Retinal pigment epithelial cell (primary cell): ENCODE data around the gene BARD1.
"Not testable (repeated sequence)": the region's sequence is repeated elsewhere in the genome, so short reads cannot be mapped to it uniquely, and the experiment has no call there.

ENCODE experiments used
- DNase-seq: peaks from one replicate; pipeline ENCODE4 v3.0.0-alpha.2; 2010; ENCODE audit warnings: low read depth
- H3K4me3 ChIP-seq: 2 replicates; pipeline ENCODE4 v1.5.1; 2011; ENCODE audit warnings: mild to moderate bottlenecking, low read length, control low read depth, moderate library complexity
- CTCF ChIP-seq: conservative IDR thresholded peaks from 2 replicates; pipeline ENCODE4 v1.5.1; 2011; ENCODE audit warnings: low read depth, low read length, control low read depth, inconsistent platforms

Gene BARD1

GRCh38 chr2:214713080-214713830 lies 96.2 kb downstream of the BARD1 start:
- TF ChIP-seq CTCF, result no peak
- no peak overlapping the region for H3K4me3 ChIP-seq
- DNase-seq, result no peak

DNA sequence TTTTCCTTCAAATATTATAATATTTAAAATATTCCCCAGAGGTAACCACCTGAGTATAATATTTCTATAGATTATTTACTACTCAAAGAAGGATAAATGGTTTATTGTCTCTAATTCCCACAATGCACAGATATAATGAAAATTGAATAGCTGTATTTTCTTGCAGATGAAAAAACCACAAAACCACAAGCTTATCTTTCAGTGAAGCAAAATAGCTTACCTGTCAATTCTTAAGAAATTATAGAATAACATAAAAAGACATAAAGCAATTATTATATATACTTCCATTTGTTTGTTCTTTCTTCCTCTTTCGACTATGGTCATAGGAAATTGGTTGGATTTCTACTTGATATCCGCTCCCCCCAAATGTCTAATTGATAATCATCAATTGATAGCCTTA lies 98.8 kb downstream of the BARD1 start:
- H3K4me3 ChIP-seq, result no peak overlapping the region
- DNase-seq, result no peak

DNA sequence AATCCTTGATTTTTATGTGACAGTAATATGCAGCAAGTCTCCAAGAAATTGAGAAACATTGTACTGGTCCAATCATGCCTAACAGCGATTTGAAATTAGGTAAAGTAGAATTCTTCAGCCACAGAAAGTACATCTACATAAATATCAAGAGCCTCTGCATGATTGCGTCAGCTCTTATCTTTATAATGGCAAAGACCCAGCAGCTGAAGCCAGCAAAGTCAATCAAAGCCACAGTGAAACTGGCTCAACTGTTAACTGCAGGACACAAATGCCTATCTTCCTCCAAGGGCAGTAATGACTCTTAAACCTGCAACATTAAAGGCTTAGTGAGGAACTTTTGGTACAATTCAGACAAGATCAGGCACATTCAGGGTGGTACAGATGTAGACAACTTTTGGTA lies 102.5 kb downstream of the BARD1 start:
- no peak overlapping the region for H3K4me3 ChIP-seq
- TF ChIP-seq CTCF, result no peak
- no peak for DNase-seq

More for the DNA sequence above, 98.8 kb downstream of the BARD1 start:
- TF ChIP-seq CTCF, result no peak

GRCh38 chr2:214699236-214699635 lies 110.2 kb downstream of the BARD1 start:
- no peak for TF ChIP-seq CTCF
- no peak overlapping the region for H3K4me3 ChIP-seq
- DNase-seq, result no peak

DNA sequence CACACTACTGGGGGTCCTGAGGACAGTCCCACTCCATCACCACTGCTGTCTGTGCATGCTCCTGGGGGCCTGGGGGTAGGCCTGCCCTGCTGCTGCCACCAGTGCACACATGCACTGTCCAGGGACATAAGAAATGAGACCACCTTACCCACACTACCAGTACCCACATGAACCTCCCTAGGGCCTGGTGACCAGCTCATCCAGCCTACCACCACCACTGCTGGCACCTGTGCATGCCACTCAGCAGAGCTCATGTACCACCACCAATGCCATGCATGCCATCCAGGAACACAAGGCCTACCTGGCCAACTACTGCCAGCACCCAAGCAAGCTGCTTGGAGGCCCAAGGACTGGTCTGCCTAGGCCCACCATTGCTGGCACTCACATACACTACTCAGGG lies 112.8 kb downstream of the BARD1 start:
- DNase-seq, result no peak
- TF ChIP-seq CTCF, result no peak

DNA sequence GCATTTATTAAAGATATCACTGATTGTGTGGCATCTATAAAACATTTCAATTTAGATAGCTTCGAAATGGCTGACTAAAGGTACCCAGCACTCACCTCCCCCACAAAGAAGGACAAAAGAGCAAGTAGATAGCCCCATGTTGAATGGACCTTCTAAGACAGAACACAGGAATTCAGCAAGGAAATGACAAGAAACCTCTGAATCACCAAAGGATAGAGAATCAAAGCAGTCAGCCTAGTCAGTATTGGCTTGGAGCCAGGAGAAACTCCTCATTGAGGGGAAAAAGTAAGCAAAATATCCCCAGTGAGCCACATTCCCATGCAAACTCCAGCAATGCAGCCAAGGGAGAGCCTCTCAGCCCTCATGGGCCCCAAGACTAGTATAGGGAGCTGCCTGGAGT lies 113.7 kb downstream of the BARD1 start:
- DNase-seq, result no peak
- TF ChIP-seq CTCF, result no peak

More for the DNA sequence above, 112.8 kb downstream of the BARD1 start:
- no peak overlapping the region for H3K4me3 ChIP-seq

DNA sequence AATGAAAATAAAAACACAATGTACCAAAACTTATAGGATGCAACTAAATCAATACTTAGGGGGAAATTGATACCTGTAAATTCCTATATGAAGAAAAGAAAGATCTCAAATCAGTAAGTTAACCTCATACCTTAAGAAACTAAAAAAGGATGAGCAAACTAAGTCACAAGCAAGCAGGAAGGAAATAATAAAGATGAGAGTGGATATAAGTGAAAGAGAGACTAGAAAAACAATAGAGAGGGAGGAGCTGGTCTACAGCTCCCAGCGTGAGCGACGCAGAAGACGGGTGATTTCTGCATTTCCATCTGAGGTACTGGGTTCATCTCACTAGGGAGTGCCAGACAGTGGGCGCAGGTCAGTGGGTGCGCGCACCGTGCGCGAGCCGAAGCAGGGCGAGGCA lies 125.9 kb downstream of the BARD1 start:
- DNase-seq, result not testable (repeated sequence)
- peak overlapping the region; percentile 36 for H3K4me3 ChIP-seq

More for the DNA sequence above, 113.7 kb downstream of the BARD1 start:
- no peak overlapping the region for H3K4me3 ChIP-seq
